Endothelial cell (in vitro differentiated cells): ENCODE results near the gene SHISAL2A. TPM values are rescaled to one million over a fixed set of nuclear protein-coding genes. Genes with fewer than 3 reads are reported as not detected.

ENCODE experiments used
- DNase-seq: peaks from one replicate; pipeline ENCODE4 v3.0.0; 2021; ENCODE audit warnings: low spot score
- H3K27ac Mint-ChIP-seq: one replicate; pipeline ENCODE4 v1.8.0; 2021; ENCODE audit warnings: mixed read lengths, inconsistent platforms; ENCODE audit not compliant: unreplicated experiment
- H3K27me3 Mint-ChIP-seq: one replicate; pipeline ENCODE4 v1.8.0; 2021; ENCODE audit warnings: mild to moderate bottlenecking, moderate library complexity, mixed read lengths, inconsistent platforms; ENCODE audit not compliant: unreplicated experiment
- H3K36me3 Mint-ChIP-seq: one replicate; pipeline ENCODE4 v1.8.0; 2021; ENCODE audit warnings: mild to moderate bottlenecking, low read depth, mixed read lengths, inconsistent platforms; ENCODE audit not compliant: unreplicated experiment
- H3K4me1 Mint-ChIP-seq: one replicate; pipeline ENCODE4 v1.8.0; 2021; ENCODE audit warnings: mild to moderate bottlenecking, mixed read lengths, inconsistent platforms; ENCODE audit not compliant: unreplicated experiment
- H3K4me3 Mint-ChIP-seq: one replicate; pipeline ENCODE4 v1.8.0; 2021; ENCODE audit warnings: mild to moderate bottlenecking, mixed read lengths, inconsistent platforms; ENCODE audit not compliant: unreplicated experiment
- H3K9me3 Mint-ChIP-seq: one replicate; pipeline ENCODE4 v1.8.0; 2021; ENCODE audit warnings: mixed read lengths, inconsistent platforms; ENCODE audit not compliant: unreplicated experiment
- total RNA-seq: library from RNA; stranded (reverse); fragmentation: NEBNext Ultra II Directional; extraction: Animal tissue kit (Norgen Biotek cat#: 25700); gene quantifications from one replicate; pipeline ENCODE4 v1.2.1, GENCODE V29; 2021; ENCODE audit not compliant: unreplicated experiment
- TF ChIP-seq, protein P1 (sequence below): fragments of 200-600 bp; sonication (generic); IDR thresholded peaks from one replicate; pipeline ENCODE4 v1.5.0; 2021; ENCODE audit warnings: antibody characterized with exemption; ENCODE audit not compliant: unreplicated experiment

SHISAL2A gene
- total RNA-seq, 1 donor from 2014 or later = not detected

DNA sequence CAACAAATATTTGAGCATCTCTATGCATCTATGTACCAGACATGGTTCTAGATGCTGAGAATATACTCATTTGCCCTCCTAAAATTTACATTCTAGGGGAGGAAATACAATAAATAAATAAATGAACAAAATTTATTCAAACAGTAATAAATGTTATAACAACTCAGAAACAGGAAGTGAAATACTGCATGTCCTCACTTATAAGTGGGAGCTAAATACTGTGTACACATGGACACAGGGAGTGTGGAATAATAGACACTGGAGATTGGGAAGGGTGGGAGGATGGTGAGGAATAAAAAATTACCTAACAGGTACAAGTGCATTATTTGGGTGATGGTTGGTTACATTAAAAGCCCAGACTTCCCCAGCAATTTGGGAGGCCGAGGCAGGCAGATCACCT lies 60.9 kb downstream of the SHISAL2A start:
- H3K9me3 Mint-ChIP-seq = no peaks in the 10 kb centered on the region
- H3K27me3 Mint-ChIP-seq = no peaks in the 10 kb centered on the region
- TF ChIP-seq, protein P1, sequence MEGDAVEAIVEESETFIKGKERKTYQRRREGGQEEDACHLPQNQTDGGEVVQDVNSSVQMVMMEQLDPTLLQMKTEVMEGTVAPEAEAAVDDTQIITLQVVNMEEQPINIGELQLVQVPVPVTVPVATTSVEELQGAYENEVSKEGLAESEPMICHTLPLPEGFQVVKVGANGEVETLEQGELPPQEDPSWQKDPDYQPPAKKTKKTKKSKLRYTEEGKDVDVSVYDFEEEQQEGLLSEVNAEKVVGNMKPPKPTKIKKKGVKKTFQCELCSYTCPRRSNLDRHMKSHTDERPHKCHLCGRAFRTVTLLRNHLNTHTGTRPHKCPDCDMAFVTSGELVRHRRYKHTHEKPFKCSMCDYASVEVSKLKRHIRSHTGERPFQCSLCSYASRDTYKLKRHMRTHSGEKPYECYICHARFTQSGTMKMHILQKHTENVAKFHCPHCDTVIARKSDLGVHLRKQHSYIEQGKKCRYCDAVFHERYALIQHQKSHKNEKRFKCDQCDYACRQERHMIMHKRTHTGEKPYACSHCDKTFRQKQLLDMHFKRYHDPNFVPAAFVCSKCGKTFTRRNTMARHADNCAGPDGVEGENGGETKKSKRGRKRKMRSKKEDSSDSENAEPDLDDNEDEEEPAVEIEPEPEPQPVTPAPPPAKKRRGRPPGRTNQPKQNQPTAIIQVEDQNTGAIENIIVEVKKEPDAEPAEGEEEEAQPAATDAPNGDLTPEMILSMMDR = no peak
- no peak for DNase-seq
- peaks cover 16% of the 10 kb centered on the region for H3K36me3 Mint-ChIP-seq
- H3K4me3 Mint-ChIP-seq = no peak overlapping the region
- H3K4me1 Mint-ChIP-seq = peaks cover 2% of the 10 kb centered on the region
- H3K27ac Mint-ChIP-seq = no peak overlapping the region

DNA sequence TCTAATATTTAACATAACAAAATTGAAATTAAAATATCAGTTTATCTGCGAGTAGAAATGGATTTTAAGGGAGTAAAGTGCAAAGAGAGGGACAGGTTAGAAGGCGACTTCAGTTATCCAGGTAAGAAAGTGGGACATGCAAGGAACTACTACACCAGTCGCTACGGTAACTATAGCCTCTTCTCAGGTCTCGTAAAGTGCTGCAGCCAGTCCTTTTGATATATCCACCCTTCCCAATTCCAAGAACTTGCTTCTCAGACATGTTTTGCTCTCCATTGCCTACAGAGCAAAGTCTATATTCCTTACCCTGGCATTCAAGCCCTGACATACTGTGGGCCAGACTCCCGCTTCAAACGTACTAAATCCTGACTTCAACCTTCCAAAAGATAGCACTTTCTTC lies 62.7 kb downstream of the SHISAL2A start:
- DNase-seq = no peak
- Mint-ChIP-seq H3K9me3 (no peaks in the 10 kb centered on the region), H3K27me3 (no peaks in the 10 kb centered on the region), H3K36me3 (peaks cover 16% of the 10 kb centered on the region), H3K4me1 (peaks cover 2% of the 10 kb centered on the region), H3K4me3 (no peak overlapping the region), H3K27ac (no peak overlapping the region)
- TF ChIP-seq, protein P1 = no peak

DNA sequence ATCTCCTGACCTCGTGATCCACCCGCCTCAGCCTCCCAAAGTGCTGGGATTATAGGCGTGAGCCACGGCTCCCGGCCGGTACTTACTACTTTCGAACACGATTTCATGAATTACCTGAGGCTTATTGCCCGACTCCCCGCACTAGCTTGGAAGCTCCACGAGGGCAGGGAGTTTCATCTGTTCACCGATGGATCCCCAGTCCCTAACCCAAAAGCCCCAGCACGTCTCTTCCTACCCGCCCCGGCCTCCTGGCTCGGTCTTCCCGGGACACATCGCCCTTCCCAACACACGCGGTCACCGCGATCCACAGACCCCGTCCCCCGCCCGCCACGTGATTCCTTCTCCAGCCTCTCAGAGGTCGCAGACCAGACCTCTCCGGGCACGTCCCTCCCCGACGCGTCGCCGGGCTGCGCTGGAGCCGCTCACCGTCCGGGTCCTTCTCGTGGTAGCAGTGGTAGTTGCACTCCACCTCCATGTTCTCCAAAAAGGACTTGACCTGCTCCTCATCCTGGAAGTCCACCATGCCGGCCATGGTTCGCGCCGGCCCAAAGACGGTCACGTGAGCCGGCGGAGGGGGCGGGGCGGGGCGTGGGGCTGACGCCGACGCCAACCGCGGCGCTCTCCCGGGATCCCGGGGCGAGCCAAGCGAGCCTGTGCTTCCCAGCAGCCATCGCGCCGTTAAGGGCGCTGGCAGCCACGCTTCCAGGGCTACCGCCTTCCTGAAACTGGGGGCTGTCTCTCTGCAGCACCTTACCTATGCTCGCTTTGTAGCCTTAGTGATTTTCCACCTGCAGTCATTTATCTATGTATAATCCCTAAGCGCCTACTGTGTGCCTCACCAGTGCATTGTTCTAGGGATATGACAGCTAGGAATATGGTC lies 65.1 kb downstream of the SHISAL2A start, which contains the start of gene COA7:
Gene COA7 (minus strand): TSS at position 553 of the 880 bp plus-strand sequence. CDS start 21 bp downstream, at position 532.
- H3K4me3 Mint-ChIP-seq = peak within 1 kb of the TSS; percentile 90
- TF ChIP-seq, protein P1 = no peak
- H3K4me1 Mint-ChIP-seq = peaks cover 6% of the 10 kb centered on the region
- peak within 1 kb of the TSS; percentile 48 for H3K27ac Mint-ChIP-seq
- peak; percentile 81 for DNase-seq
- peaks cover 1% of the 10 kb centered on the region for H3K36me3 Mint-ChIP-seq
- H3K27me3 Mint-ChIP-seq = no peaks in the 10 kb centered on the region
- H3K9me3 Mint-ChIP-seq = no peaks in the 10 kb centered on the region

DNA sequence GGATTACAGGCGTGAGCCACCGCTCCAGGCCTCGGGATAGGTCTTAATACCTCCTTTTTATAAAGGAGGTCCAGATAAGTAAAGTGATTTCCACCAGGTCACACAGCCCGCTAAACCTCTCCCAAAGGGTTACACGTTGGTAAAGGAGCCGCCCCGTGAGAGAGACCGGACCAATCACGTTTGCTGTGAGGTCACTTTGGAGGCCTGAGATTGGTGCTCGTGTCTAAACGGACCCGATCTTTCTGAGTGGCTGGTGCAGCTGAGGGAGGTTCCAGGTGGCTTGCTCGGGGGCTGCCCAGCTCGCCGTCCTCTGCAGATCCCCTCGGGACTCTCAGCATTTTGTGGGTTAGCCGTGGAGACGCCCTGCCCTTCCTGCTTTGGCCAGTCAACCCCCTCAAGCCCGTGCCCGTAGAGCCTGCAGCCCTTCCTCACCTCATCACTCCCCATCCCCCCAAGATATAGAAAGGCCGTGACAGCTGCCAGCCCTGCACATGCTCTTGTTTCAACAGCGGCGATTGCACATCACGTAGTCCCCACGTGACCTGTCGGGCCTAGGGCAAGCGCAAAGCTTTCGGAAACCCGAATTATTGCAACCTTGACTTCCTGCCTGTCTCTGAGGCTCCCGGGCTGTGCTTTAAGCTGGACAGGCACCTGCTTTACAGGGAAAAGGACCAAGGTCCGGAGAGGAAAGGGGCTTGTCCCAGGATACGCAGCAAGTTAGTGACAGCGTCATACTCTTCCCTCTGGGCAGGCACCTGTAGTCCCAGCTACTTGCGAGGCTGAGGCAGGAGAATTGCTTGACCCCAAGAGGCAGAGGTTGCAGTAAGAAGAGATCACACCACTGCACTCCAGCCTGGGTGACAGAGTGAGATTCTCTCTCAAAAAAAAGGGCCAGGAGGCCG lies 70.2 kb downstream of the SHISAL2A start:
- TF ChIP-seq, protein P1 = no peak
- H3K27ac Mint-ChIP-seq = peak overlapping the region; percentile 84
- peaks cover 7% of the 10 kb centered on the region for H3K4me1 Mint-ChIP-seq
- H3K4me3 Mint-ChIP-seq = peak overlapping the region; percentile 95
- no peaks in the 10 kb centered on the region for H3K36me3 Mint-ChIP-seq
- DNase-seq = peak; percentile 78
- no peaks in the 10 kb centered on the region for H3K9me3 Mint-ChIP-seq
- H3K27me3 Mint-ChIP-seq = no peaks in the 10 kb centered on the region
